ENCODE data around the gene CCNL2.
"Not testable (repeated sequence)": the region's sequence is repeated elsewhere in the genome, so short reads cannot be mapped to it uniquely, and the experiment has no call there.

The CCNL2 gene

DNA sequence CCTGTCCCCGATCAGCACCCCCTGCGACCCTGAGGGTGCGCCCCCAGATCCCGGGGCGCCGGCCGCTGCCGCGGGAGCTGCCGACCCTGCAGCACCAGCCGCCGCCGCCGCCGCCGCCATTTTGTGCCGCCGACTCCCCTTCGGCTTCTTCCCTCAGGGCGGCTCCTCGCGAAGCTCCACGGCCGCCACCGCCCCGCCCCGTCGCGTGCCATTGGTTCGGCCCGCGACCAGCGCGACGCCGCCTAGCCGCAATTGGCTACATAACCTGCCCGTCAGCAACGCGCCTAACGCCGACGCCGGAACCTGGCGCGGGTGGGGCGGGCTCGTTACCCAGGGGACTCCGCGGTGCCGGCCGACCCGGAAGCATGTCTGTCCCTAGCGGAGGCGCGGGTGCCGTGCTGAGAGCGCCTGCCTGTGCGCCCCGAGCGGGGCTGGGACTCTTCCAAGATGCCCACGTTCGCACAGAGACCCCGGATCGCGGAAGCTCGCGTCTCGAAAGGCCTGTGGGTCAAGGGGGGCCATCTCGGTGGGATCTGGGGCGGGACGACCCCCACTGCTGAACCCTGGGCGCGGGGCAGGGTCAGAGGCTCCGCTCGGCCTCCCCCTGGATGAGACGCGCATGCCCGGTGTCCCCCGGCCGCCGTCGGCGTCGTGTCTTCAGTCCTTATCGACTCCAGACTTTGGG is at the start of gene CCNL2:
Gene CCNL2 (minus strand): TSS at position 149 of the 685 bp plus-strand sequence. CDS start 29 bp downstream, at position 120.
- peak; percentile 100 for DNase-seq

DNA sequence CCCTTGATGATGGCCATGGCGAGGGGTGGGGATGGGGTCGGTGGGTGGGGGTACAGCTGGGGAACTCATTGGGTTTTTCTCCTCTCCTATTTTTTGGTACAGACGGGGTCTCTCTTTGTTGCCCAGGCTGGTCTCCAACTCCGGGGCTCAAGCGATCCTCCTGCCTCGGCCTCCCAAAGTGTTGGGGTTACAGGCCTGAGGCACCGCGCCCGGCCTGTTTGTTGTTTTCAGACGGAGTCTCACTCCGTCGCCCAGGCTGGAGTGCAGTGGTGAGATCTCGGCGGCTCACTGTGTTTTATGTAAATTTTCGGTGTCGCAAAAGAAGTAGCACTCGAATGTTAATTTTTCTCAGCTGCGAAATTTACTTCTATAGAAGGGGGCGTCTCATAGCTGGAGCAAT is 47.5 kb upstream of the CCNL2 start:
- not testable (repeated sequence) for DNase-seq

GRCh38 chr1:1442069-1442770 is 43.1 kb upstream of the CCNL2 start:
- no peak for DNase-seq

DNA sequence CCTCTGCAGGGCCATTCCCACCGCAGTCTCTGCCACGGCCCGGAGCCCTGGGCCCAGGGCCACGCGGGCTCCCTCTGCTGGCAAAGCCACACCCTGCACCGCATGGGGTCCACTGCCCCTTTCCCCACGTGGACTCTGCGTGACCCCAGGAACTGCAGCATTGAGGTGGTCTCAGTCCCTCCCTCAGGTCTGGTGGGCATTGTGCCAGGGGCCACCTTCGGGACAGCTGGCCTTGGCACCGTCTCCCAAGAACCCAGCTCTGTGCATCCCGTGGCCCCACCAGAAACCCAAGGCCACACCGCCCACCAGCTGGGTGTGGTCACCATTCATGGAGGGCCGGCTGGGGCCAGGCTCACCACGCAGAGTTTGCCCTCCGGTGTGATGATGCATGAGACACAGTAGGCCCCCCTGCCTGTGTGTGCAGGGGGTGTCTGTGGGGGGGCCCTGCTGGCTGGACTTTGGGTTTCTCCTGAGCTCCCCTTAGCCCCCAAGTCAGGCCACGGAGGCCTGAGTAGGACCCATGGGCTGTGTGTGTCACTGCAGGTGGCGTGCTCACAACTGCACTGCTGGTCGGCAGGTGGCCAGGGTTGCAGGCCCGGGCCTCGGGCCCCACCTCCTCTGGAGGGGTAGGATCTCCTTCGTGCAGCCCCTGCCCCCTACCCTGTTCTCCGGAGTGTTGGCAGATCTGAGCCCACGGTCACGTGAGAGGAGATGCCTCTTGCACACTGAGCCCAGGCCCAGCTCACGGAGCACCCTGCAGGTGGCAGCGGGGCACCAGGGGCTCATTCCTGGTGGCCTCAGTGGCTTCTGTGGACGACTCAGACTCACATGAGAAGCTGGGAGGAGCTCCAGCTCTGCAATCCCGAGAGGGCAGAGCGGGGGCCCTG is 42.1 kb upstream of the CCNL2 start:
- DNase-seq = peak; percentile 64

- DNase-seq = no peak
Observed at GRCh38 chr1:1440262-1441001, 41.3 kb upstream of the CCNL2 start.

DNA sequence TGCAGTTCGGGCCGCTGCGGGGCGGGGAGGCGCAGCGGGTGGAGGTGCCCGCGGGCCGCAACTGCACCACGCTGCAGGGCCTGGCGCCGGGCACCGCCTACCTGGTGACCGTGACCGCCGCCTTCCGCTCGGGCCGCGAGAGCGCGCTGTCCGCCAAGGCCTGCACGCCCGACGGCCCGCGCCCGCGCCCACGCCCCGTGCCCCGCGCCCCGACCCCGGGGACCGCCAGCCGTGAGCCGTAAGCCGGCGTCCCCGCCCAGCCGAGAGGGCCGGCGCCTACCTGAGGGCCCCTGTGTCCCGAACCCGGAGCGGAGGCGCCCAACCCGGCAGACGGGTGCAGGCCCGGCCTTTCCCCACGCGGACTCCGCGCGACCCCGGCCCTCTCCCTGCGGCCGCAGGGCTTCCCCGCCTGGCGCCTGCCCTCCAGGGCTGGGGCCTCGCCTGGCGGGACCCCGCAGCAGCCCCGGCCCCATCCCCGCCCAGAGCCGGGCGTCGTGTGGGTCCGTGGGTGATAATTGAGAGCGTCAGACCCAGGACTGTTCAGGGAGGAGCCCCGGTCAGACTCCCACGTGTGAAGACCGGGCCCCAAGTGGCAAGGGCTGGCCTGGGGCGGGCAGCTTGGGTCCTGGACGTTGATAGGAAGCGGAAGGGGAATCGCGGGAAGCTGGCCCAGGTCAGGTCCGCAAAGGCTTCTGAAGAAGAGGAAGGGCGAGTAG is 40.6 kb upstream of the CCNL2 start:
- no peak for DNase-seq

- no peak for DNase-seq
Observed at GRCh38 chr1:1438531-1439381, 39.6 kb upstream of the CCNL2 start.

DNA sequence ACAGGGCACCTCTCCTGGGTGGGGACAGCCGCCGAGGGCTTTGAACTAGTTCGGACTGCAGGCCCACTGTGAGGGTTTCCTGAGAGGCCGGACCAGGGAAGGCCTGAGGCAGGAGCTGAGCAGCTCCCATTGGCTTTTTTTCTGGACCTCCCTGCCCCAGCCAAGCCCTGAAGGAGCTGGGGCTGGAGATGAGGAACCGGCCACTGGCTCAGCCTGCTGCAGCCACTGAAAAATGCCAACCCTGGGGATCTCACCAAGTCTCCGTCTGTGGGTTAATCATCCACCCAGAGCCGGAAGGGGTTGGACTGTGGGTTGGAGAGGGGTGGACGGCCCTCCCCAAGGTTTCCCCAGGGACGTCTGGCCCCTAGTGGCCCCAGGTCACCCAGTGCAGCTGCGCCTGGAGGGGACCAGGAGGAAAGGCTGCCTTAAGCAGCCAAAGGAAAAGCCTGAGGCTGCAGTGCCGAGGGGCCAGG is 38.8 kb upstream of the CCNL2 start:
- no peak for DNase-seq

GRCh38 chr1:1437033-1437903 is 38.1 kb upstream of the CCNL2 start:
- no peak for DNase-seq

DNA sequence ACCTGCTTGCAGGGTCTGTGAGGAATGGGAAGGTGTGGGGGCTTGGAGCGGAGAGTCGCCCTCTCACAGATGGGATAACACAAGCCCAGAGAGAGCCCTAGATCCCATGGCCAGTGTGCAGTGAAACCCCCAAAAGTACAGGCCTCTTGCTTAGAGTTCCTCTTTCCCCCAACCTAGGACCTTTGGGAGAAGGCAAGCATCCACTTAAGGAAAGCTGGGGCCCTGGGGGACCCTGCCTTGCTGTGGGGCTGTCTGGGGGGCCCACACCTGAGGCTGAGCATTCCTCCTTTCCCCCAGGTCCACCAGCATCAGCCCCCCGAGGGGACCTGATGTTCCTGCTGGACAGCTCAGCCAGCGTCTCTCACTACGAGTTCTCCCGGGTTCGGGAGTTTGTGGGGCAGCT is 37.5 kb upstream of the CCNL2 start:
- DNase-seq = no peak

DNA sequence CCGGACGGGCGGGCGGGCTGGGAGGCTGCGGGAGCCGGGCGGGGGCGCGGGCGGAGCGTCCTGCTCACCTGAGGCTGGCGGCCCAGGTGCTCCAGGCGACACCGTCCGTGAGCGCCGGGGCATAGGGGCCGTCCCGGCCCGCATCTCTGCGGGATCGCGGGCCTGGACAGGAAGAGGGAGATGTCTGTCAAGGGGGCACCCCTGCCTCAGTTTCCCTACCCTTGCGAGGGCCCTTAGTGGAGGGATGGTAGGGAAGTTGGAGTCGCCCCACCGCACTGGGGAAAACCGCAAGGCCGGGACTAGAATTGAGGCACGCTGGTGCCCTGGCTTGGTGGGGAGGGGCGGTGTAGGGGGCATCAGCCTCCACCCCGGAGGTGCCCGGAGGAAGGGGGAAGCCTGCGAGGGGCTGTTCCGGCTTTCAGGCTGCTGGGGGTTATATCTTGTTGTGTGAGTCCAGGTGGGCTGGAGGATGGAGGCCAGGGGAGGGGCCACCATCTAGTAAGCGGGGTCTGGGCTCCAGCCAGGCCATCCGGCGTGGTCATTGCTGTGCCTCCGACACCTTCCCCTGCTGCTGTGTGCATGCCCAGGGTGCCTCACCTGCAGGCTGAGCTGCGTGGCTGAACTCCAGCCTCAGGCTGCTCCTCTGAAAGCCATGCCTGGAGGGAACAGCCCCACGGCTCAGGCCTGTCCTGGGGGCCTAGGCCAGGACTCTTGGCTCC is 36.9 kb upstream of the CCNL2 start:
- no peak for DNase-seq

DNA sequence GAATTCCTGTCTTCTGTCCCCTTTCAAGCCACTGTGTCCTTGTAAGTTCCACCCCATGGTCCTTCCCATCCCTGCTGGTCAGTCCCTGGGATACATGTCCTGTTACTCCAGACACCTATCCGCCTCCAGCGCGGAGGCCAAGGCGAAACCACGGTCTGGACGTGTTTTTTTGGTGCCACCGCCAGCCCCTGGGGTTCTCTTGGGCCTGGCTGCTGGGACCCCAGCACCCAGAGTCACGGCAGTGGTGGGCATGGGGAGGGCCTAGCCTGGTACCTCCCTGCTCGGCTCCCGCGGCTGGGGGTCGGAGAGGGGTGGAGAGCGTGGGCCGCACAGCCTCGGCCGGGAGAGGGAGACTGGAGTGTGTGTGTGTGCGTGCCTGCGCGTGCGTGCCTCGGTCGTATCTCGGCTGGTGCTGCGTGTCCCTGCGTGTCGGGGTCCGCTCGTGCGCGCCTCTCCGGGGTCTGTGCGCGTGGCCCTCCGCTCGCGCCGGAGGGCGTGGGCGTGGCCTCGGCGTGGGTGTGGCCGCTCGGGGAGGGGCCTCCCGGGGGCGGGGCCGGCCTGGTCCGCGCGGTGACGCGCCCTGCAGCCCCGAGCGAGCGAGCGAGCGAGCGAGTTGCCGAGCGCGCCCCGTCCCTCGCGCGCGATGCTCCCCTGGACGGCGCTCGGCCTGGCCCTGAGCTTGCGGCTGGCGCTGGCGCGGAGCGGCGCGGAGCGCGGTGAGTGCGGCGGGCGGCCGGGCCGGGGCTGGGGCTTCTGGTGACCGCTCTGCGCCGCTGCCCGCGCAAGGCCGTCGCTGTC is 36.2 kb upstream of the CCNL2 start, which contains the start of gene VWA1:
Gene VWA1 (plus strand): TSS at position 585 of the 798 bp plus-strand sequence. CDS start 59 bp downstream, at position 644.
- DNase-seq = peak; percentile 62

GRCh38 chr1:1434824-1435105 is 35.6 kb upstream of the CCNL2 start:
- no peak for DNase-seq

DNA sequence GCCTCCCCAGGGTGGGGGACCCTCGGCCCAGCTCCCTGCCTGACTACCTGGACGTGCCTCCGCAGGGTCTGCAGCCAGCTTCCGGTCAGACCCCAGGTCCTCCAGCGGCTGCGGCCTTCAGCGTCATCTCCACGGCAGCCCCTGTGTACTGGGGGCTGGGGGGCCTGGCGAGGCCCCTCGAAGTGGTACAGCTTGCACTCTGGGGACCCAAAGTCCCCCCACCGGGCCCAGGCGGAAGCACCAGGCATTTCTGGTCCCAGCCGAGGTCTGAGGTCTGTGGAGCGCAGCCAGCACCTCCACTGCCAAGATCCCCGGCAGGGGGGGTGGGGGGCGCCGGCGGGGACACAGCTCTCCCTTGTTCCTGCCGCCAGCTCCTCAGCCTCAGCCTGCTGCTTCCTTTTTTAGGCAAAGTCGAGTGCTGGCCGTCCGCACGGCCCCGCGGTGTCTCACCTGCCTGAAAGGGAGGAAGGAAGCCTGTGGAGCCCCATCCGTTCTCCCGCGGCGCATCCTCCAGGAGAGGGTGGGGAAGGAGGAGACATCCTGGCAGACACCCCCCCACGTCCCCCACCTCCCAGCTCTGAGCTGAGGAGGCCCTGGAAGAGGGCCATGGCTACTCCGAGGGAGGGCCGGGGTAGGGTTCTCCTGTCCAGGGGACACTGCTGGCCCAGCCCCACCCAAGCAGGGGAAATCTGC is 35.1 kb upstream of the CCNL2 start:
- no peak for DNase-seq

DNA sequence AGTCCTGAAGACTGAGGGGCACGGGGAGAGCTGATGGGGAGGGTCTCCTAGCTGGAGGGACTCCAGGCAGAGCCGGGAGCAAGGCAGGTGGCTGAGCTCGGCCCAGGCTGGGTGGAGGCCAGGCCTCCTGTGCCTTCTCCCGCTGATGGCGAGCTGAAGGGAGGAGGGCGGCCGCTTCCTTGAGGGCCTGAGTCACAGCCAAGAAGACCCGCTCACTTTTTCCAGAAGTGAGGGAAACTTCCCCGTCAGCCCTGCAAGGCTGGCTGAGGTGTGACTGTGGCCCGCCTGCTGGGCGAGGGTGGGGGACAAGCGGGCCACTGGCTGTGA is 34.6 kb upstream of the CCNL2 start:
- peak; percentile 54 for DNase-seq

- DNase-seq = no peak
Observed at GRCh38 chr1:1432951-1433803, 34.0 kb upstream of the CCNL2 start.

All from activated naive CD4-positive, alpha-beta T cell treated with Interleukin-2 at 50 U/mL for 16 hours (primary cell).